ENCODE results near the gene LINC00632. TPM values are rescaled to one million over a fixed set of nuclear protein-coding genes. Genes with fewer than 3 reads are reported as not detected.

Gene LINC00632
- total RNA-seq (45.9 TPM), polyA plus RNA-seq (ENCODE audit: insufficient read depth, low read depth, low replicate concordance) (0.67 TPM)
- long read RNA-seq, donor 1, partial matches to known transcripts = 0 of 1 reads
- long read RNA-seq, donor 1, other reads (novel, unspliced or antisense) = 0 of 1 reads
- long read RNA-seq, donor 2 = 0 reads
- long read RNA-seq, donor 3, partial matches to known transcripts = 0 of 1 reads
- long read RNA-seq, donor 3, other reads (novel, unspliced or antisense) = 0 of 1 reads
- long read RNA-seq, donor 4 = 0 reads
- long read RNA-seq, donor 5 = 0 reads
- long read RNA-seq, donor 6 = 0 reads
- long read RNA-seq, donor 7 = 0 reads
- long read RNA-seq, donor 8 = 0 reads
- long read RNA-seq, donor 9, partial matches to known transcripts = 0 of 2 reads
- long read RNA-seq, donor 9, other reads (novel, unspliced or antisense) = 0 of 2 reads
- long read RNA-seq, donor 10 = 0 reads

GRCh38 chrX:140709421-140709846 is at the start of gene LINC00632:
Gene LINC00632, plus strand, starts transcription at chrX:140709759.
- no peaks in the 10 kb centered on the region for H3K36me3 ChIP-seq (ENCODE audit: control insufficient read depth in 2 of 3, insufficient read depth in 3 of 3, low read length in 3 of 3)
- H3K4me1 ChIP-seq (ENCODE audit: control insufficient read depth in 2 of 3, insufficient read depth in 2 of 3, low read depth in 1 of 3, low read length in 3 of 3) = no peaks in the 10 kb centered on the region
- no peaks in the 10 kb centered on the region for H3K9me3 ChIP-seq (ENCODE audit: control insufficient read depth in 2 of 3, insufficient read depth in 1 of 3, low read length in 3 of 3)
- no peak within 1 kb of the TSS for H3K4me3 ChIP-seq (ENCODE audit: low read length in 3 of 3)
- FAIRE-seq (no peak), DNase-seq (no peak)
- intact Hi-C loops (cut with DNase I) = no loop called here
- peaks cover 4% of the 10 kb centered on the region for H3K27me3 ChIP-seq (ENCODE audit: control insufficient read depth, insufficient read depth, low read length)
- H3K9ac ChIP-seq (ENCODE audit: low read length in 3 of 3) = no peak within 1 kb of the TSS
- TF ChIP-seq CTCF (IDR thresholded peaks at IDR 0.05; ENCODE audit: borderline replicate concordance, extremely low read depth, insufficient read depth) = no peak
- H3K27ac ChIP-seq (ENCODE audit: low read depth in 2 of 2, low read length in 2 of 2) = no peak within 1 kb of the TSS

- Histone ChIP-seq H3K4me1 (ENCODE audit: control insufficient read depth in 2 of 3, insufficient read depth in 2 of 3, low read depth in 1 of 3, low read length in 3 of 3) (no peaks in the 10 kb centered on the region), H3K4me3 (ENCODE audit: low read length in 3 of 3) (no peak overlapping the region), H3K9me3 (ENCODE audit: control insufficient read depth in 2 of 3, insufficient read depth in 1 of 3, low read length in 3 of 3) (no peaks in the 10 kb centered on the region), H3K27ac (ENCODE audit: low read depth in 2 of 2, low read length in 2 of 2) (no peak overlapping the region), H3K27me3 (ENCODE audit: control insufficient read depth, insufficient read depth, low read length) (no peaks in the 10 kb centered on the region), H3K9ac (ENCODE audit: low read length in 3 of 3) (no peak overlapping the region), H3K36me3 (ENCODE audit: control insufficient read depth in 2 of 3, insufficient read depth in 3 of 3, low read length in 3 of 3) (no peaks in the 10 kb centered on the region)
- TF ChIP-seq CTCF (IDR thresholded peaks at IDR 0.05; ENCODE audit: borderline replicate concordance, extremely low read depth, insufficient read depth) = no peak
- DNase-seq (no peak), FAIRE-seq (no peak)
- intact Hi-C loops (cut with DNase I) = no loop called here
Measured at GRCh38 chrX:140661643-140662042, 47.9 kb upstream of the LINC00632 start.

- DNase-seq (peak in 2 of 5 donors; percentile 21 to 37), FAIRE-seq (peak; percentile 93)
- Histone ChIP-seq H3K27ac (ENCODE audit: low read depth in 2 of 2, low read length in 2 of 2) (no peak overlapping the region), H3K4me1 (ENCODE audit: control insufficient read depth in 2 of 3, insufficient read depth in 2 of 3, low read depth in 1 of 3, low read length in 3 of 3) (no peaks in the 10 kb centered on the region), H3K9me3 (ENCODE audit: control insufficient read depth in 2 of 3, insufficient read depth in 1 of 3, low read length in 3 of 3) (no peaks in the 10 kb centered on the region), H3K36me3 (ENCODE audit: control insufficient read depth in 2 of 3, insufficient read depth in 3 of 3, low read length in 3 of 3) (no peaks in the 10 kb centered on the region), H3K9ac (ENCODE audit: low read length in 3 of 3) (no peak overlapping the region), H3K27me3 (ENCODE audit: control insufficient read depth, insufficient read depth, low read length) (no peaks in the 10 kb centered on the region), H3K4me3 (ENCODE audit: low read length in 3 of 3) (no peak overlapping the region)
- peak; percentile 31 for TF ChIP-seq CTCF (IDR thresholded peaks at IDR 0.05; ENCODE audit: borderline replicate concordance, extremely low read depth, insufficient read depth)
- intact Hi-C loops (cut with DNase I) = no loop called here
Measured at GRCh38 chrX:140664939-140665338, 44.6 kb upstream of the LINC00632 start.
